NCI-H748 (cell line): ENCODE data around the gene KCNH6.

Experiments
- DNase-seq: peaks from one replicate; lab custom pipeline; 2025; ENCODE audit not compliant: unreplicated experiment; lab: John Stamatoyannopoulos, UW

KCNH6 gene

DNA sequence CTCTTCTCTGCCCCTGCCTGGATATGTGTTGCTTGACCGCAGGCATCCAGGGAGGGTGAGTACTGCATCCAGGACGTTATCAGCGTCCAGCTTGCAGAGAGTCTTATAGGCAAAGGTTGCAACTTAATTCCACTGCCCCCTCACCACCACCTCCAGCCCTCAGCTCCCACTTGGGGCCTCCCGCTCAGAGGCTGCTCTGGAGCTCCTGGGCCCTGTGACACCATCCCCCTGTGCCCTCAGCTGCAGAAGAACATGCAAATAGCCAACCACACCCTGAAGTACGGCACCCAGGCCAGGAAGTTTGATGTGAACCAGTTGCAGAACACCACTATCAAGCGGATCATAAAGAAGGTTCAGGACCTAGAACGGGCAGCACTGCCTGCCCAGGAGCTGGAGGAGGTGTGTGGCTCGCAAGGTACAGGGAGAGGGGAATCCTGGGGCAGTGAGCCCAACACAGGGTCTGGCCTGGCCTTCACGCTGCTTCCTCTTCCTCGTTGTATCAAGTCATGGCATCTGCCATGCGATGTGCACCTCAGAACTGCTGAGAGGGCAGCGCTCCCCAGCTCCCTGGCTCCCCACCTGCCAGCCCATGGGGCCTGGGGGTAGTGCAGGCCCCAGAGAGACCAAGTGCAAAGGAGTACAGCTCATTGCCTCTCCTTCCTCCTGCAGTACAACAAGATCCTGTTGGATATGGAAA is 36.7 kb upstream of the KCNH6 start:
- DNase-seq = no peak

DNA sequence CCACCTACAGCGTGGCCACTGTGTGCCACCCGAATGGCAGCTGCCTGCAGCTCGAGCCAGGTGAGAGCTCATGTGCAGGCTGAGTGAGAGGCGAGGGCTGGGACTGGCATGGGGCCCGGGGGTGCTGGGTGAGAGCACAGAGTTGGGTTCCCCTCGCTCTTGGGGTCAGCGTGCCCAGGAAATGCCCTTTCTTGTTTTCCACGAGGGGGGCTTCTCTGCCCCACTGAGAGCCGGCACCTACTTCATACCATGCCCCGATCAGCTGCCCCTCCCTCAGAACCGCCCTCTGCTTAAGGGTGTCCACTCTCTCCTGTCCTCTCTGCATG is 36.2 kb upstream of the KCNH6 start:
- no peak for DNase-seq

DNA sequence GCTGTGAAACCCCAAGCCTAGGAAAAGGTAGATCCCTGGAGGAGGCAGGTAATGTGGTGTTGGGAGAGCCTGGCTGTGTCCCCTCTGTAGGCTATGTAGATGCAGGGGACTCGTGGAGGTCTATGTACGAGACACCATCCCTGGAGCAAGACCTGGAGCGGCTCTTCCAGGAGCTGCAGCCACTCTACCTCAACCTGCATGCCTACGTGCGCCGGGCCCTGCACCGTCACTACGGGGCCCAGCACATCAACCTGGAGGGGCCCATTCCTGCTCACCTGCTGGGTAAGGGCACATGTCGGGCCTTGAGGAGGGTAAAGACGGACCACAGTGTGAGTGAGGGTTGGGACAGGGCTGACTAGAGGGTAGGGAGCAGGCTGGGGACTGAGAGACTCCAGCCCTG is 34.3 kb upstream of the KCNH6 start:
- no peak for DNase-seq

GRCh38 chr17:63489291-63489690 is 33.9 kb upstream of the KCNH6 start:
- DNase-seq = no peak

- DNase-seq = no peak
These were observed 32.8 kb upstream of the KCNH6 start for GRCh38 chr17:63490329-63490728.

- no peak for DNase-seq
These were observed 32.2 kb upstream of the KCNH6 start for GRCh38 chr17:63490858-63491400.

DNA sequence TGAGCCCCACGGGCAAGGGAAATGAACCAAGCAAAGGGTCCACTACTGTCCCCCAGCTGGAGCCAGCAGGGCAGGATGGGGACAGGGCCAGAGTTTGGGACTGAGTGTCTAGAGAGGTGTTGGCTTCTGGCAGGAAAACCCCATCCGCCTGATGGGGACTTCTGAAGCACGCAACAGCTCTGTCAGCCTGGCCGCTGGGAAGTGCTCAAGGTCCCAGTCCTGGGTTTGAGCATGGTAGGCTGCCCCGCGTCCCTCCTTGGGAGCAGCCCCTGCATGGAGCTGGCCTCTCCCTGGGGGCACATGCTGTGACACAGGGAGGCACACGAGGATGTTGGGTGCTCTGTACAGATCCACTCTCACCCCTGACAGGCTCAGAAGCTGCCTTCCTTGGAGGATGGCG is 31.7 kb upstream of the KCNH6 start:
- no peak for DNase-seq

- DNase-seq = no peak
These were observed 31.1 kb upstream of the KCNH6 start for GRCh38 chr17:63491977-63492618.

- DNase-seq = no peak
These were observed 30.2 kb upstream of the KCNH6 start for GRCh38 chr17:63492940-63493339.

- DNase-seq = no peak
These were observed 29.7 kb upstream of the KCNH6 start for GRCh38 chr17:63493411-63493810.

- DNase-seq = no peak
These were observed 28.7 kb upstream of the KCNH6 start for GRCh38 chr17:63494300-63494928.

GRCh38 chr17:63495491-63495890 is 27.7 kb upstream of the KCNH6 start:
- DNase-seq = no peak

GRCh38 chr17:63496177-63496576 is 27.0 kb upstream of the KCNH6 start:
- DNase-seq = no peak

GRCh38 chr17:63496663-63497400 is 26.3 kb upstream of the KCNH6 start:
- no peak for DNase-seq

DNA sequence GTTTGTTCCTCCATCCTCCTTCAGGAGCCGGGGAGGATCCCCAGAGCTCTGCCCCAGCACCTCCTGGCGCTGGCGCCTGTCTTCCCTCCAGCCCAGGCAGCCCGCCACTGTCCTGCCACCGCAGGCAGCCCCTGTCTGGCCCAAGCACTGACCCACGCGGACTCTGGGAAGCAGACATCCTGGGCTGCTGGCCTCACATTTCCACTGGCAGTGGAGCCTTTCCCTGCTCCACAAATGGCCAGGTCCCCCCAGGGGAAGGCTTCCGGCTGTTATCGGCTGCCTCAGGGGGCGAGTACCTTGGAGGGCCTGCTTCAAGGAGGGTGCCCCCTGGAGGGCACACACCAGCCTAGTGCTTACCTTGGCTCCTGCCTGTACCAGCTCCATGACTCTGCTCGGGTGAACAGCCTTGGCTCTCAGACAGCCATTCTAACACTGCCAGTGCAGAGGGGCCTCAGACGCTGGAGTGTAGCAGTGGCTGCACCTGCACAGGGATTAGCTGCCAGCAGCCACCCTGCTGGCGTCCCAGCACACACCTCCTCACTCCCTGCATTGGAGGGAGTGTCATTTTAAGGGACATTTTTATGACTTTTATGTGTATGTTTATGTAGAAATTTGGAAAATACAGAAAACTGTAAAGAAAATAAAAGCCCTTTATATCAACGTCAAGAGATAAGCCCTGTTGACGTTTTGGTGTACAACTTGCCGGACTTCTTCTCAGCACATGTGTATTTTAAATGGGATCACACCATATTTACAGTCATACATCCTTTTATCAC is 25.3 kb upstream of the KCNH6 start:
- no peak for DNase-seq

- no peak for DNase-seq
These were observed 24.4 kb upstream of the KCNH6 start for GRCh38 chr17:63498626-63499195.

- no peak for DNase-seq
These were observed 22.4 kb upstream of the KCNH6 start for GRCh38 chr17:63500543-63501390.

DNA sequence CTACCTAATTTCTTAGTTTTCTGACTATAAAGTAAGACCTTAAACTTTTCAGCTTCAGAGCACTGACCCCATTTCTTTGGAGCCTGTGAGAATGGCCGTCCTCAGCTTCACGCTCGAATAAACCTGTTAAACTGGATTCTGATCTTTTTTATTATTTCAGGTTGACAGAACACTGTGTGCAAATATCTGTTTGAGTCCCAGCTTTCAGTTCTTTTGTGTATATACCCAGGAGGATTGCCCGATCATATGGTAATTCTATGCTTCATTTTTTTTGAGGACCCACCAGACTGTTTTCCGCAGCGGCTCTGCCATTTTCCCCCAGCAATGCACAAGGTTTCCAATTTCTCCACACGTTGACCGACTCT is 19.8 kb upstream of the KCNH6 start:
- DNase-seq = peak; percentile 67

GRCh38 chr17:63504261-63504660 is 18.9 kb upstream of the KCNH6 start:
- no peak for DNase-seq

- no peak for DNase-seq
These were observed 17.8 kb upstream of the KCNH6 start for GRCh38 chr17:63505341-63505740.
